HG03280 (cell line): Measurements from ENCODE around the gene CCNI2.
"Not testable (repeated sequence)": the region's sequence is repeated elsewhere in the genome, so short reads cannot be mapped to it uniquely, and the experiment has no call there.

Source experiments
- ATAC-seq: cut with Tn5 transposase; IDR thresholded peaks from one replicate; pipeline ENCODE4 v1.9.1; 2021; ENCODE audit warnings: mild to moderate bottlenecking, moderate library complexity; ENCODE audit not compliant: unreplicated experiment

CCNI2 gene

DNA sequence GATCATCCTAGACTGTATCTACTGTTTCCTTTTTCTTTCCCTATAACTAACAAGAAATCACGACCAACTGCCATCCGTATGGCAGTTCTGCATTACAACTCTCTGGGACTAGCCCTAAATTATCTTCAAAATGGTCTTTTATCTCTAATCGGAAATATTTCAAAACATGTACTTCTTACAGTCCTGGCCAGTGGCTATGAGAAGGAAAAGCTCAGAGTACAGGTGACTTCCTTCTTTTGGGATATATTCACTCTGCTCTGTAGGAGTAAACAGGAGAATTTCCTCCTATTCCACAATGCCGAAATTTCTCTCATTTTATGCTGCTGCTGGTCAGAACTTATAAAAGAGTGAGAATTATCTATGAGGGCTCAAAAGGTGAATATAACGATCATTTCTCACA, 31.6 kb downstream of the CCNI2 start:
- ATAC-seq, result no peak

DNA sequence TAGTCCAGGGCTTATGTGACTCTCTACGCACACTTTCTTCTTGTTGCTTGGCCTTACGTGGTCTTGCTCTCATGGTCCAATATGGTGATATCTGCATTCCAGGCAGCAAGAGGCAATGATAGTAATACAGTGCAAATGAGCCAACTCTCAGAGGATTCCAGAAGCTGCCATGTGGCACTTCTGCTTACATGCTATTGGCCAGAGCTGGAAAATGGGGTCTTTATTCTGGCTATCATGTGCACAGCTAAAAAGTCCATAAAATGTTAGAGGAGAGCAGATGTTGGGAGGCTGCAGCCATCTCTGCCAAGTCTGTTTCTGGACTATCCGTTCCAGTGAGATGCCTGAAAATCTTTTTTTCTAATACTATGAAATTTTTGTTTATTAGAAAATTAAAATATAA, 32.7 kb downstream of the CCNI2 start:
- no peak for ATAC-seq

DNA sequence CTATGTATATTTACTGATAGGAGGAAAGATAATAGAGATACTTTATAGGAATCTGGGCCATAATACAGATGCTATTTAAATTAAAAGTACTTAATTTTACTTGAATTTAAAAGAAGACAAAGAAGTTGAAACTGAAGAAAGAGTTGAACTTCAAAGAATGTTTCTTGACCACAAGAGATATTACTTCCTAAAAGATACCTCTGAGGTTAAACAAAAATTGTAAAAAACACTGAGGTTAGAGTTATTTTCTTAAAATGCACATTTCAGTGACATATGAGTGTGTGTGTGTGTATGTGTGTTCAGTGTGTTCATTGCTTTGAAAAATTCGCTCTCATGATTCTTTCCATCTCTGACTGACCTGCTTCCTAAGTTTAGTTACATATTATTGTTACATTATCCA, 33.4 kb downstream of the CCNI2 start:
- no peak for ATAC-seq

DNA sequence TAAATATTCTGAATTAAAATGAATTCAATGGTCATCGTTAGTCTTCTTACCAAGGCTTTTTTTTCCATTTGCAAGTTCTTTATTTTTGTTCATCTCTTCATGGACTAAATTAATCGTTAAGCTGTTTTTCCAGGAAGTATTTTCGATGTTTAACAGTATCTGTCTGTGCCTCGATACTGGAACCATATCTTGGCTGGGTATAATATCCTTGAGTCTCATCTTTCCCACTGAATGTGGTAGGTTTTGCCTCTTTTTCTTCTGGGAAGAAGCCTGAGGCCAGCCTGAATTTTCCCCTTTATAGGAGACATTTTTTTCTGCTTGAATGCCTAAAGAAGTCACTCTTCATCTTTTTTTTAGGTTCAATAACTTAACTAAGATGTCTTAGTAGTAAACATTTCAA, 33.8 kb downstream of the CCNI2 start:
- no peak for ATAC-seq

DNA sequence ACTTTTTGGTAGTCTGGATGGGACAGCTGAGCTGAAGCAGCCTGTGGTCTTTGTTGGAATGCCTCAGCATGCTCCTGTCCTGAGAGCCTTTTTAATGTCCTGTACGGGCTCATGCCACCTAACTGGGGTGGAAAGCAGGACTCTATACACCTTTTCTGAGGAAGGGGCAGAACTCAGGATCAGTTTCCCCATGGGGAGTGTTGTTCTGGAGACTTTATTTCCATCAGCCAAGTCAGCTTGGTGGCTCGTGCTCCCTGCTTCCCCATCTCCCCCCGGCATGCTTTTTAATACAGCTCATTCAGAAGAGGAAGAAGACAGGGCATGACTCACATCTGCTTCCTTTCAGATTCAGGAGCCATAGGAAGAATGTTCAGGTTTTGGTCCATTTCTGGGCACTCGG, 34.9 kb downstream of the CCNI2 start:
- ATAC-seq, result no peak

DNA sequence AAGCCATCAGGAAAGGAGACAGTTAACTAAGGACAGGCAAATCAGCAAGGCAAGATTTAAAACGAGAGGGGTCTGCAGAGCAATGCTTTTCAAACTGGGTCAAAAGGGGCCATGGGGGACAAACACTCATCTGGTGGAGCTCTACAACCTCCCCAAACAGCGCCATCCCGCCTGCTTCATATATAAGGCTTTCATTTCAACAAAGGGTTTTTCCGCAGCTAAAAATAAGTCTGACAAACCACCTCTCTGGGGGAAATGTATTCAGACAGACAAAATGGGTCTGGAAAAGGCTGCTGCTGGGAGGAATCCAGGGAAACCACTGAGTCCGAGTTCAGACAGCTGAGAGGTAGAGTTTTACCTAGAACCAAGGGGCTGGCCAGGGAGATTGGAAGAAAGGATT, 38.1 kb downstream of the CCNI2 start:
- no peak for ATAC-seq

DNA sequence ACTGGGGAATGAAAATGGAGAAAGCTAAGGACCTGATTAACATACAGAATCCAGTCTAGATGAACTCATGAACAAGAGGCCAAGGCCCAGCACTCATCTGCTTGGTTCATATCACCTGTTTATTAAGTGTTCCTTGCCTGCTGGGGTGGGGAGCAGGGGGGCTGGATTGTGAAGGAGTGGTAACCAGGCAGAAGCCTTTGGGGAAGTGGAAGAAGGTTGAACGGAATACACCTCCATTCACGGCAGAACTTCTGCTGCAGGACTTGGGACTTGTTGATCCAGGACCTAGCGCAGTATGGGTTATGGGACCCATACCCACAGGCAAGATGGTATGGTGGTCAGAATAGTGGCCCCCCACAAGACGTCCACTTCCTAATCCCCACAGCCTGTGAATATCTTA, 38.6 kb downstream of the CCNI2 start:
- no peak for ATAC-seq

DNA sequence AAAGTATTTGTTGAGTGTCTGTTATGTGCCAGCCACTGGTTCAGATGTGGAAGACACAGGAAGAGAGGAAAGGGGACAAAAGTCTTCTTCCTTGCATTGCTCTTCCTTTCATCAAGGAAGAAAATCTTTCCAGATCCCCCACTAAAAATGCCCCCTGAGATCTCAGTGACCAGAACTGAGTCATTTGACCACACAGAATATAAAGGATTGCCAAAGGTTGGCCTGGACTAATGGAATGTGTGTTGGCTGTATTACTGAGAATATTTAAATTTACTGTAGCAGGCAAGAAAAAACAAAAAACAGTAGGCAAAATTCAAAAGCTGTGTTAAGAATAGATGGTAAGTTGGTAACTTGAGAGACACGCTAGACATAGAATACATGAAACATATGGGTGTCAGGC, 39.9 kb downstream of the CCNI2 start:
- ATAC-seq, result no peak

DNA sequence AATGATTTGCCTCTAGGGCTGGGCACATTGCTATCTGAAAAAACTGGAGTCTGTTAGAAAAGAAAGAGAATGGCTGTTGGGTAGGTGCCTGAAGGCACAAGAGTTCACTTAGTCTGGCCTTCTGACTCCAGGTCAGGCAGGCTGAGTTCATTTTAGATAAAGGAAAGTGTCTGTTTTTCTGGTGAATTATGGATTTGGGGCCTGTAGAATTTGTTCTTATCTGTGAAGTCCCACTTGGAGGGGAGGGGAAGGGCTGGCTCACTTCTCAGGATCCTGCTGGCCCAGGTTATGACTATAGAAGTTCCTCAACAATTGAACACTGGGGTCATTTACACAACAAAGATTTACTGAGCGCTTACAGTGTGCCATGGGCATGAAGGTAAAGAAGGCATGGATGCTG, 41.3 kb downstream of the CCNI2 start:
- no peak for ATAC-seq

DNA sequence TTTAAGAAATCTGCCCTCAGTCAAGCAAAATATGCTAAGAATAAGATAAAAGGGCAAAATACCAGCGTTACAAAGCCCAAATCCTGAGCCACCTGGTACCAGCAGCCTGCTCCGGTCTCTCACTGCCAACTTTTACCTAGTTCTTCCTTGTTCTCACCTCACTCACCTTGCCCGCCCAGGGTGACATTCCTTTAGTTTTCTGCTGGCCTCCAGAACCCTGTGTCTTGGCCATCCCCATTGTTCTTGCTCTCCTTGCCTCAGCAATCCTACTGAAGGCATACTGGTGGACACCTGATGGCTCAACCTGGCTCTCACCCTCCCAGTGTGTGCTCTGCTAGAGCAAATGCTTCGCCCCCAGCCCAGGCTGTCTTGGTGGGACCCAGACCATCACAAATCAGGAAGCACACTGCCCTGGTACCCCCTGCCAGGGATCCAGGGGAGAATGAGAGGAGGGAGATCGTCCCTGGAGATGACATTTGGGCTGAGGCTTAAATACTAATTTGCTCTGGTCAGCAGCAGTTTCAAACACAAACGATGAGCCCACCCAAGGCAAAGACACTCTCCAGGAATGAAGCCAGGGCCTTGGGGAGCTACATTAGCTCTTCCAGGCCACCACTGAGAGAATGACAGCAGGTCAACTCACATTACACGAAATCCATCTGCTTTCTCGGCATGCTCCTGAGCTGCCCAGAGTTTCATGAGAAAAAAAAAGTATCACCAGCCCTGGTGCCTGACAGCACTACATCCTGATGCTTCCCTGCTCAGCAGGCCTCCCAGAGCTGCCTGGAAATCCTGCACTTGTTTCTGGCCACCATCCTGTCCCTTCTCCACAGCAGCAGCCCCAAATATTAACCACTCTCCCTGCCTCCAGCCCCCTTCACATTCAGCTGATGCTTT, 42.0 kb downstream of the CCNI2 start:
- no peak for ATAC-seq

DNA sequence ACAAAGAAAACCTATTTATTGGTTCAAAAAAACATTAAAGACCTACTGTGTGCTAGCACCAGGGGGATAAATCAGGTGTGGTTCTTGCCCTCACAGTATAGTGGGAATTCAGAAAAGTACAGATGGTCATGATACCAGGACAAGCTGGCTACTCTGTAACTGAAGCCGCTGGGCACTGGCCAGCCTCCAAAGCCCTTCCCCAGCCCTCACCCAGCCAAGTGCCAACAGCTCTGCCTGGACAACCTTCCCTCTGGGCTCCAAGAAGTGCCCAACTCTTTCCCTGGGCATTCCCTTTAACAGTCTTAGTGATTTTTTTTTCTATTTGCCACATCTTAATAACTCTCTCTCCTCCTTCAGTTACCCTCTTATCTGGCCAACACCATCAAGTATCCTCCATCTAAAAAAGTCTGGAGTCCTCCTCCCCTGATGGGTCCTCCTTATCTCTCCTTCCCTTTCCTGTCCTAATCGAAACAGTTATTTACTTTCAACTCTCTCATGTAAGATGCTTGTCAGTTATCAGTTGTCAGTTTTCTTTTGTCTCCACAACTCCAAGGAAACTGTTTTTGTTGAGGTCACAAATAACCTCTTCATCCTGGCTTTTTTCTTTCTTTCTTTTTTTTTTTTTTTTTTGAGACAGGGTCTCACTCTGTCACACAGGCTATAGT, 43.1 kb downstream of the CCNI2 start:
- ATAC-seq, result no peak

DNA sequence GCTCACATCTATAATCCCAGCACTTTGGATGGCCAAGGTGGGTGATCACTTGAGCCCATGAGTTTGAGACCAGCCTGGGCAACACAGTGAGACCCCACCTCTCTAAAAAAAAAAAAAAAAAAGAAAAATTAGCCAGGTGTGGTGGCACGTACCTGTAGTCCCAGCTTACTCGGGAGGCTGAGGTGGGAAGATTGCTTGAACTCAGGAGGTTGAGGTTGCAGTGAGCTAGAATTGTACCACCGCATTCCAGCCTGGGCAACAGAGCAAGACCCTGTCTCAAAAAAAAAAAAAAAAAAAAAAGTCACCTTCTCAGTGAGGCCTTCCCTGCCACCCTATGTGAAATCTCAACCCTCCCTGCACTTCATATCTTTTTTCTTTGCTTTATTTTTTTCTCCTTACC, 43.8 kb downstream of the CCNI2 start:
- no peak for ATAC-seq

DNA sequence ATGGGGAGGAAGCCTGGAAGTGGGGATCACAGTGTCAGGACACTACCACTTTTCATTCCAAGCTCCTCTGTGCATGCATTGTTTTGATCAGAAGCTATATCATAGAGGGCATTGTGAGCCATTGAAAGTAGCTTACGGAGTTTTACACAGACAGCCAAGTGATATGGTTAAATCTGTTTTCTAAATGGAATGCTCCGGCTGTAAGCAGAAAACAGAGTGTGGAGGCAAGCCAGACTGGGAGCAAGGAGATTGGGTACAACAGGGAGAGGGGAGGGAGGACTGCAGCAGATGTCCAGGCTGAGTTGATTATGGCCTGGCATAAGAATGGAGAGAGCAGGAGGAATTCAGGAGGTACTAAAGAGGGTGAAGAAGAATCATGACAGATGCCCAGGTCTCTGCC, 50.4 kb downstream of the CCNI2 start:
- ATAC-seq, result no peak

DNA sequence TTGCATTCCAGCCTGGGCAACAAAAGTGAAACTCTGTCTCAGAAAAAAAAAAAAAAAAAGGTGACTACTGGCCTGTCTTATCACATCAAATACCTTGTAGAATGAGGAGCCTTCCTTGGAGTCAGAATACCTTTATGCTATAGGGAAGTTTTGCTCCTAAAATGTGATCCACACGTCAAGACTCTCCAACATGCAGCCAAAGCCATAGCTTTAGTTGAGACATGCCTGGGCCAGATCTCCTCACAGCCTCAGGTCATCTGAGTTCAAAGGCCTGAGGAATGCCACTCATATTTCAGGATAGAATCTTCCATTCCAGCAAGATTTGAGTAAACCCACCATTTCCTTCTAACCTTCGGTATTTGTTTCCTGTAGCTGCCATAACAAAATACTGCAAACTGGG, 52.2 kb downstream of the CCNI2 start:
- ATAC-seq, result no peak

DNA sequence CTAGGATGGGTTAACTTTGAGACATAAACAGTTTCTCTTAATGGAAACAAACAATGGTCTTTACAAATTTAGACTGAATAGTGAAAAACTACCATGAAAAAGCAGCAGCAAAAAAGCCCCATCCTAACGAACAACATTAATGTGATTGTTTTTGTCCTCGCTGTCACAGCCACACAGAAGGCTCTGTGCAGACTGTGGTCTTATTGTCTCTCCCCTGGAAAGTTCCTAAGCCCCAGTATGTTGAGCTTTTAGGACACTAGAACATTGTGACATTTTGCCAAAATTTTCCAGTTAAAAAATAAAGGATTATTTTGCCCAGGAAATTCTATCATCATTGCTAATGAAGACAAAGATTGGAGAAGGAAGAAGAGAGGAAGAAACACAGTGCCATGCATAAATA, 53.3 kb downstream of the CCNI2 start:
- no peak for ATAC-seq

DNA sequence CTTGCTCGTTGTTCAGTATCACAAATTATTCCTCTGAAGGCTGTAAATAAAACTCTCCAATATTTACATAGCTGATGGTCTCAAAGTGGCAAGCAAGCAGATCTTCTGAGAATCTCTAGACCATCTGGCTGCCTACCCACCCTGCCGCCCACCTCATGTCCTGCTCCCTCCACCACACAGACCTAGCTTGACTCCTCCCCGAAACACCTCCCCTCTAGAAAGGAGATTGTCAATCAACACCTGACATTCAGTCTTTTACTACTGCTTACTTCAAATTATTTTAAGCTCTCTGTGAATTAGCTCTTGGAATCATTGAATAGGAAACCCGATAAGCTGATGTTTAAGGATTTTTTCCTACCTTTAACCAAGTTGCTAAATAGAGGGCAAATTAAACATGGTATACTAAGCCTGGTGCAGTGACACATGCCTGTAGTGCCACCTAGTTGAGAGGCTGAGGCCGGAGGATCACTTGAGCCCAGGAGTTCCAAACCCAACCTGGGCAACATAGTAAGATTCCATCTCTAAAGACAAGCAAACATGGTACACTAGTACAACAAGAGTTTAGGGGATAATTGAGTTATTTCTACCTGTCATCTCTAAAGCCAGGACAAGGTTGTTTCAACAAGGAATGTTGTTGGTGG, 54.9 kb downstream of the CCNI2 start:
- ATAC-seq, result no peak

DNA sequence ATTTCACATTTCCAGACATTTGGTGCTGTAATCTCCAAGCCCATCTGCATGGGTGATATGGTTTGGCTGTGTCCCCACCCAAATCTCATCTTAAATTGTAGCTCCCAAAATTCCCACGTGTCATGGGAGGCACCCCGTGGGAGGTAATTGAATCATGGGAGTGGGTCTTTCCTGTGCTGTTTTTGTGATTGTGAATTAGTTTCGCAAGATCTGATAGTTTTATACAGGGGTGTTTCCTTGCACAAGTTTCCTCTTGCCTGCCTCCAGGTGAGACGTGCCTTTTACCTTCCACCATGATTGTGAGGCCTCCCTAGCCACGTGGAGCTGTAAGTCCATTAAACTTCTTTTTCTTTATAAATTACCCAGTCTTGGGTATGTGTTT, 55.5 kb downstream of the CCNI2 start:
- ATAC-seq, result not testable (repeated sequence)
